GM21447 (cell line): Measurements from ENCODE around the gene ARHGDIA.
"Not testable (repeated sequence)": the region's sequence is repeated elsewhere in the genome, so short reads cannot be mapped to it uniquely, and the experiment has no call there.

Experiments used
- ATAC-seq: cut with Tn5 transposase; IDR thresholded peaks from one replicate; pipeline ENCODE4 v1.9.1; 2021; ENCODE audit not compliant: unreplicated experiment

Gene ARHGDIA

DNA sequence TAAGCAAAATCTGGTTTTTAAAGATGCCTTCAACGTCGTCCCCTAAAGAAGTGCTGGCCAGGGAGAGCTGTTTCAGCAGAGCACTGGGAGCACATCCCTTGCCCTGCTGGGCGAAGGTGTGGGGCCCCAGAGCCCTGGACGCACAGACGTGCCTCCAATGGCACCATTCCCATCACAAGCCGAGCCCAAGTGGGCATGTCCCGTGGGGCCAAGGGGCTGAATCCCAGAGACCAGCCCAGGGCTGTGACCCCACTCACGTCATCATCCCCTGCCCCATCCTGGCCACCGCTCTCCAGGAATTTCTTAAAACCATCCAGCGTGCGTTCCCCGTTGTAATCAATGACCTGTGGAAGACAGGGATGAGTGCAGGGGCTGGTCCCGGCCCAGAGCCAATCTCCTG lies 26.2 kb downstream of the ARHGDIA start:
- ATAC-seq, result no peak

DNA sequence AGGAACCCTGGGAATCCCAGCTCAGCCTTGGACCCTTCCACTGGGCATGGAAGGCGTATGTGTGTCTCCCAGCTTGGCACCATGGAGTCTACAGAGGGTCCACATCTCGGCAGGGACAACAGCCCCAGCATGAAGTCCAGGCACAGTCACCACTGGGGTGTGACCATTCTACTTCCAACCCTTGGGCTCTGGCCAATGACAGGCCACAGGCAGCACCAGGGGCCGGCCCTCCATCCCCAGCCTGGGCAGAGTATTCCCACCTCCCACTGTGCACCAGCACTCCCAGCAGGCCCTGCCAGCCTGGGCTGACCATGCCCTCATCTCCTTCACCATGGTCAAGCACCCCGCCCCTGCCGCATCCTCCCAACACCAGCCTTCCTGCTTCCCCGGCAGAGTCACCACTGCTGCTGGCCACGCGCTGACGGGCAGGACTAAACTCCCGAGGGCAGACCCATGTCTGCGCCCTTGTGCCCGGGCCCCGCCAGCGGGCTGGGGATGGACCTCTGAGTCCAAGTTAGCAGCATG lies 26.7 kb downstream of the ARHGDIA start:
- no peak for ATAC-seq

DNA sequence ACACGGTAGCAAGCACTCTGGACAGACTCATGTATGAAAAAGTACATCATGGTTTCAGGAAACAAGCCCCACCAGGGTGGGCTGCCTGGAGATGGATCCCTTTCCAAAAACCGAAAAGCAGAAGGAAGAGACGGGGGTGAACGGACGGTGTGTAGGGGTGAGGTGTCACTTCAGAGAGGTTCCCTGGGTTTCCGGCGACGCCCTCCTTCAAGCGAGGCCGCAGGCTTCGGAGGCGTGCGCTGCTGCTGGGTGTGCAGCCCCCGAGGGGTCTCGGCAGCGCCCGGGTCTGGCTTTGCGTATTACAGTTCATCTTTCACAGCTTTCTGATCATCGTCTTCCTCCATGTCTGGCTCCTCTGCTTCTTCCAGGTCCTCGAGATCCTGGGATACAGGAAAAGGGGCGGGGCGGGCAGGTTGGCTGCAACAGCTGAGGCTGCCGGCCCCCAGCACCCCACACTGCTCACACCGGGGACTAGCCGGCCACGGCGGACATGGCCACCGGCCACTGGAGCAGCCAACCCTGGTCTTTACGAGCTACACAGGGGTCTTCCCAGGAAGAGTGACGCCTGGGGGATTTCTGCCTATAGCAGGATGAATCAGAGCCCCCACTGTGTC lies 27.3 kb downstream of the ARHGDIA start:
- no peak for ATAC-seq

DNA sequence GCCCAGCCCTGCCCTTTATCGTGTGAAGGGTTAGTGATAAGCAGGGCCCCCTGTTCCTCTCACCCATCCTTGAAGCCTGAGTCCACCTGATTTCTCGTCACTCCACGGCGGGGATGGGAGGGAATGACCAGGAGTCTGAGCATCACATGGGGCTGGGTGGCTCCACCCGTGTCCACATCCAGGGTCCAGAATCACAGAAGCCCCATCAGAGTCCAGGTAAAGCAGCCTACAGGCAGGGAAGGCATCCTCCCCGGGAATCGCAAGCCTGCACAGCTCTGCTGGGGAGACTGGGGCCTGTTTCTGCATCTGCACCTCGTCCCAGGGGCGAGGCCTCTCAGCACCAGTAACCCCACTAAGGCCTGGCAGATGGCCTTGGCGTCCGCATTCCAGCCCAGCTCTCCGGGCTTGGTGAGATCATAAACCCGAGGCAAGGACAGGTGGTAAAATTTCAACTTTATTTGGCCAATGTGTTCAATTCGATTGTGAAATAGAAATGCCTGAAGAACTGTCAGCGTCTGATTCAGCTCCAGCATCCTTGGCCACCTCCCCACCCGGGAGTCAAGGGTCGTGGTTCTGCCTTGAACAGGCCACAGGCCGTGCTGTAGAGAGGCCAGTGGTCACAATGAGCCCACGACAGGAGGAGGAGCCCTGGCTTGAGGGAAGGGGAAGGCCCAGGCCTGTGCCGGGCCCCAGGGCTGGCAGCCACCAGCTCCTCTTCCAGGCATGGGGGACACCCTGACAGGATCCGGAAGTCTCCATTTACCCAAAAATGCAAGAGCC lies 28.2 kb downstream of the ARHGDIA start:
- no peak for ATAC-seq

DNA sequence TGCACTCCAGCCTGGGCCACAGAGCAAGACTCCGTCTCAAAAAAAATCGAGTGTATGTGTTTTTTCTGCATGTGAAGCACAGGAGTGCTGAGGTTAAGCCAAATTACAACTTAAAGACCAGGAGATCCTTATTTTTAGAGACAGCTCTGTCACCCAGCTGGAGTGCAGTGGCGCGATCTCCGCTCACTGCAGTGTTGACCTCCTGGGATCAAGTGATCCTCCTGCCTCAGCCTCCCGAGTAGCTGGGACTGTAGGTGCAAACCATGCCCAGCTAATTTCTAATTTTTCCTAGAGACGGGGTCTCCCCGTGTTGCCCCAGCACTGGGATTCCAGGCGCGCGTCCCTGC lies 28.8 kb downstream of the ARHGDIA start:
- ATAC-seq, result no peak

DNA sequence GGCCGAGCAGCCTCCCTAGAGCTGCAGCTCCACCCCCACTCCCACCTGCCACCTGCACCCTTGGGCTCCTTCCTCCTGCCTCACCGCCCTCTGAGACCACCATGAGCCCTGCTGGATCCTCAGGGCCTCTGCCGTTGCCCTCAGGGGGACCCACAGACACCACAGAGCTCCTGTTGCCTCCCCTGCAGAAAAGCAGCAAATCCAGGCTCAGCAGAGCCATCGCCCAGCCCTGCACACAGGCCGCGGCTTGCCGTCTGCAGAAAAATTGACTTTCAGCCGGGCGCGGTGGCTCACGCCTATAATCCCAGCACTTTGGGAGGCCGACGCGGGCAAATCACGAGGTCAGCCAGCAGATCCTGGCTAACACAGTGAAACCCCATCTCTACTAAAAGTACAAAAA lies 29.3 kb downstream of the ARHGDIA start:
- ATAC-seq, result no peak

DNA sequence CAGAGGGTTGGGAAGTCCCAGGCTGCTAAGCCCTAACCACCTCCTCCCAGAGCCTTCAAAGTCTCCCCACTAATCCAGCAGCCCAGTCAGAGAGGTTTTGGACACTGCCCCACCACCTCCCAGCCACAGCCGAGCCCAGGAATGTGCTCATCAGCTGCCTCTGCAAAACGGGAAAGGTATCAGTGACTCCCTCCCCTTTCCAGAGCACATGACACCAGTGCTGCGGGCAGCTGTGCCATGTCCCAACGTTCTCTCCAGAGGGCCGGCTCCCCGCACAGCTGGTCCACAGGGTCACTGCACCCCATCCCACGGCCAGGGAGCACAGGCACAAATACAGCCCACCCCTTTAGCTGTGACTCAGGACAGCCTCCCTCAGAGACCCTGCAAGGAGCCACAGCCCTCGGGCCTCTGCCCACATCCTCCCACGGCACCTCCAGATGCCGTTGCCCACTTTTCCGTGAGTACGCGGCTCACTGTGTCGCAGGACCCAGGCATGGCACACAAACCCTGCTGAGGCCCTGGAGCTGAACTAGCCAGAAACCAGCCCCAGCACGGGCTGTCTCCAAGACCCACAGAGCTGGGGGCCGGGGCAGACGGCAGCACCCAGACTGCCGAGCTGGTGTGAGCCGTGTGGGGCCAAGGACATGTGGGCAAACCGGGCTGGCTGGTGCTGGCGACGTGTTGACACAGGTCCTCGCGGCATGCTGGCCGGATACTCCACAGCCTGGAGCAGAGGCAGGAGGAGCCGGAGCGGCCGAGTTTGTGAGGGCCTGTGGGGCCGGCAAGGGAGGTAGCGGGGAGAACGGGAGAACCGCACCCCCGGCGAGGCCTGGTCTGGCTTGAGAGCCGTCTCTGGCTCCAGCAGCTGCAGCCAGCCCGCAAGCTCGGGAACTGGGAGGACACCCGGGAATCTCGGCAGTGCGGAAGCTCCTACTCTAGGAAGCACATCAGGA lies 30.0 kb downstream of the ARHGDIA start:
- no peak for ATAC-seq

DNA sequence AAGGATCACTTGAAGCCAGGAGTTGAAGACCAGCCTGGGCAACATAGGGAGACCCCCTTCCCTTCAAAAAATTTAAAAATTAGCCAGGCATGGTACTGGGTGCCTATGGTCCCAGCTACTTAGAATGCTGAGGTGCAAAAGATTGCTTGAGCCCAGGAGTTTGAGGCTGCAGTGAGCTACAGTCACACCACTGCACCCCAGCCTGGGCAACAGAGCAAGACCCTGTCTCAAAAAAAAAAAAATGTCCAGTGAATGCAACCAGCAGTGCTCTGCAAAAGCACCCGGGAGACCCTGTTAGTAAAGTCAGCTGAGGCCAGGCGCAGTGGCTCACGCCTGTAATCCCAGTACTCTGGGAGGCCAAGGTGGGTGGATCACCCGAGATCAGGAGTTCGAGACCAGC lies 31.1 kb downstream of the ARHGDIA start:
- ATAC-seq, result not testable (repeated sequence)

DNA sequence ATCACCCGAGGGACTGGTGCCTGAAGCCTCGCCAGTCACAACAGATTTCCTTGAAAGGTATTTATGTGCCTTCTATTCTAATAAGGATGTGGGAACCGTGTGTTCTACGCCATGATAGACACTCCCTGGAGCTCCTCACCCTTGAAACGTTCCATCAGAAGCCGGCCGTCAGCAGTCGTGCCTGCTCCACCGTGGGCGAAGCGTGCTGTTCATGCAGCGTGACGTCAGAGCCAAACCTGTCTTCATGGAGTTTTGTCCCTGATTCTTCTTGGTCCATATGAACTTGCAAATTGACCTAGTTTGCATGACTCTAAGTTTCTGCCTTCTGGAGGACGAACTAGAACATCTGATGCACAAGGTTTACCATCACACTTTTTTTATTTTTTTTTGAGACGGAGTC lies 31.8 kb downstream of the ARHGDIA start:
- no peak for ATAC-seq

DNA sequence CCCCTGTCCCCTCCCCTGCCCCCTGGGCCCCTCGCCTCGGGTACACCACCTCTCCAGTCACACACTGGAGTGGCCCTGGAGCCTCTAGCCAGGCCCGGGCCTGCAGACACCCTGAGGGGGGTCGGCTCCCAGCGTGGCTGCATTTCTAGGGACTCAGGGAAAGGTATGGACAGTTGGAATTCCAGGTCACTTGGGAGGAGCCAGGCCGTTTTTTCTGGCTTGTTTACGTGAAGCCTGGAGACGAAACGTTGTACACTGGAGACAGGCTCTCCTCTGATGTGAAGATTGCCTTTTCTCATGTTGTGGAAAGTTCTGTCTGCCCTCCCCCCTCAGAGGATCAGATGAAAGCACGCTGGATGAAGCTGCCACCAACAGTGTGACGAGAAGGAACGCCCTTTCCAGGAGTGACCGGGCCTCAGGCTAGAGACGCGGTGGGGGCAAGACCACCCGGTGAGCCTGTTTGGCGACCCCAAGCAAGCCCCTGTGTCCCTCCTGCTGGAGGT lies 32.3 kb downstream of the ARHGDIA start:
- no peak for ATAC-seq

DNA sequence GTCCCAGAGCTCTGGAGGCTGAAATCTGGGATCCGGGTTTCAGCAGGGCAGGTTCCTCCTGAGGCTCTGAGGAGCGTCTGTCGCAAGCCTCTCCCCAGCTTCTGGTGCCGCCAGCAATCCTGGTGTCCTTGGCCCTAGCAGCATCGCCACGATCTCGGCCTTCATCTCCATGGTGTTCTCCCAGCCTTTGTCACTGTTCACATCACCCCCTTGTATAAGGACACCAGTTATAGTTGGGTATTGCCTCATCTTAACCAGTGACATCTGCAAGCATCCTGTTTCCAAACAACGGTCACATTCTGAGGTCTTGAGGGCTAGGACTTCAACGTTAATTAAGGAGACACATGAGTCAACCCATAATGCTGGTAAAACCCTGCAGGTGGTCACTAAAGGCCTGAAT lies 33.5 kb downstream of the ARHGDIA start:
- no peak for ATAC-seq

DNA sequence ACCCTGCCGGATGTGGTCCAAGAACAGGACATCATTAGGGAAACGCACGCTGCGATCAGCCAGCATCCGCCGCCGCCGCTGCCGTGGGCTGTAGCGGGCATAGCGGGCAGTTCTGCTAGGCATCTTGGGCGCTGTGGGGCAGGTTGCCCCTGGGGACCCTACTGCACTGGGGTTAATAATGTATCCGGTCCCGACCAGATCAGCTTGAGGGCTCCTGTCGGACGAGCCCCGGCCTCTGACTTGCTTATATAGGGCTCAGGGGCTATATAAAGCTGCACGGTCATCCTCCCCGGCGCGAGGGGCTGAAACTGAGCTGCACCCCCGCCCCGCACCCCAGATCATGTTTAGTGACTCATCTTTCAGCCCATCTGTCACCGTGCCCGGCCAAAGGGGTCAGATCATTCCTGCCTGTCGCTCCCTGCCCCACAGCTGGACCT lies 36.3 kb downstream of the ARHGDIA start, which contains the start of gene PPP1R27:
Gene PPP1R27 (minus strand): TSS at position 220 of the 437 bp plus-strand sequence. CDS start 97 bp downstream, at position 123.
- no peak for ATAC-seq

DNA sequence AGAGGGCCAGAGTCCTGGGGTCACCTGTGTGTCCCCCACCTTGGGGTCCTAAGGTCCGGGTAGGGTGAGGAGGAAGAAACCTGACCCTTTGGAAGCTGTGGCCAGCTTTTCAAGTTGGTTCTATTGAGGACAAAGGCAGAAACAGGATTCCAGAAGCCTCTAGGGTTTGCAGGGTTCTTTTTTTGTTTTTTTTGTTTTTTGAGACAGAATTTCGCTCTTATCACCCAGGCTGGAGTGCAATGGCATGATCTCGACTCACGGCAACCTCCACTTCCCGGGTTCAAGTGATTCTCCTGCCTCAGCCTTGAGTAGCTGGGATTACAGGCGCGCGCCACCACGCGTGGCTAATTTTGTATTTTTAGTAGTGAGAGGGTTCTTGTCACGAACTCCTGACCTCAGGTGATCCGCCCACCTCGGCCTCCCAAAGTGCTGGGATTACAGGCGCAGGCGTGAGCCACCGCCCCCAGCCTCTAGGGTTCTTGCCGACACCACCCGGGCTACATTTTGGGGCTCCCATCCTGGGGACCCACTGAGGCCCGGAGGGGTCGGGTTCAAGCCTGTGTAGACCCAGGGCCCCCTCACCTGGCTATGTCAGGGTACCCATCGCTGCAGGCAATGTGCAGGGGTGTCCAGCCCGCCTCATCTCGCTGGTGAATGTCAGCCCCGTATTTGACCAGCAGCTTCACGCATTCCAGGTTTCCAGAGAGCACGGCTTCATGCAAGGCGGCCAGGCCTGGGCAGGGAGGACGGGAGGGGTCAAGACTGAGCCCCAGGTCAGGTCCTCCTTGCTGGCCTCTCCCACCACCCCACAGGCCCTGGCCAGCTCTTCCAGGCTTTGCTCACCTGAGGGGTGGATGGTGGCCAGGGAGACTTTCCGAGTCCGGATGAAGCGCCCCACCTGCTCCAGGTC lies 37.0 kb downstream of the ARHGDIA start:
- no peak for ATAC-seq

DNA sequence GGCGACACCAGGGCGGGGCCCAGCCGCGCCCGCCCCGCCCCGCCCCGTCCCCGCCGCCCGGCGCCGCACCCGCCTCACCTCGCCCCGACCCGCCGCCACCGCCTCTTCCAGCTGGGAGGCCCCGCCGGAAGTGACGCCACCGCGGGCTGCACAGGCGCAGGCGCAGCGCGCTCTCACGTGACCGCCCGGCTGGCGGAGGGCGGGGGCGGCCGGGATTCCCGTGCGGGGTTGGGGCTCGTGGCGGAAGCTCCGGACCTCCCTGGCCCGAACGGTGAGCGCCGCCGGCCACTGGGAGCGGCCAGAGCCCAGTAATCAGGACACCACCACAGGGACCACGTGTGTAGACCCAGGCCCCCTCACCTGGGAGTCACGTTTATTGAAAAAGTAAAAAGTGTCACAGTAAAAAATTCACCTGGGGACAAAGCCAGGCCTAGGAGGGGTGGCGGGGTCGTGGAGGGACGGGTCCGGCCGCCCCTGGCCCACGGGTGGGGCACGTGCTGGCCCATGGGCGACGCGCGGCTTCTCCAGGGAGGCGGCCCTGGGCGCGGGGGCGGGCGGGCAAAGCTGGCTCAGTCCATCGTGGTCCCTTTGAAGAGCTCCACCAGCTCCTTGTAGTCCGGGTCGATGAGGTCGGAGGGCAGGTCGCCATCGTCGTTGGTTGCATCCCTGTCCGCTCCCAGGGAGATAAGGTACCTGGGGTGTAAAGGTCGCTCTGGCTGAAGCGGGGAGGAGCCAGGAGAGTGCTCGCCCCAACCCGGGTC lies 37.8 kb downstream of the ARHGDIA start, which contains the start of gene MCRIP1:
Gene MCRIP1 (minus strand): TSS at position 132 of the 761 bp plus-strand sequence. CDS start 8,785 bp downstream, outside the sequence.
- peak; percentile 59 for ATAC-seq

DNA sequence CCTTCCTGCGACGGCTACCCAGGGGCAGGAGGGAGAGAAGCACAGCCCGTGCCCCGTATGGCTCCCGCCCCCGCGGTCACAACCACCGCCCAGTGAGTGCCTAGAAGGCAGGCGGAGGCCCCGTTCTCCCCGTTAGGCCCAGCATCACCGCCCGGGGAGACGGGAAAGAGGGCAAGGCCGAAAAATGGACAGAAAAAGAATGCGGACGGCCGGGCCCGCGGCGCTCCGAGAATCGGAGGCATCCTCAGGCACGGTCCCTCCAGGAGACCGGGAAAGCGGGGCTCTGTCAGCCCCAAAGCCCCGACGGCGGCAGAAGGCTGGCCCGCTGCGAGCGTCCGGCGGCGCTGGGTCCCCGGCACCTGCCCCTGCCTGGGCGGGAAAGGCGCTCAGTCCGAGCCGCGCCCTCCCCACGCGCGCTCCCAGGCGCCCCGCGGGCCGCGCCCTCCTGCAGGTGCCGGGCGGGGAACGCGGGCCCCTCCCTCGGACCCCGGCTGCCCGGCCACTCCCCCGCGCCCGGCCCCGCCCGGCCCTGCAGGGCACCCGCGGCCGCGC lies 38.5 kb downstream of the ARHGDIA start:
- peak; percentile 50 for ATAC-seq

DNA sequence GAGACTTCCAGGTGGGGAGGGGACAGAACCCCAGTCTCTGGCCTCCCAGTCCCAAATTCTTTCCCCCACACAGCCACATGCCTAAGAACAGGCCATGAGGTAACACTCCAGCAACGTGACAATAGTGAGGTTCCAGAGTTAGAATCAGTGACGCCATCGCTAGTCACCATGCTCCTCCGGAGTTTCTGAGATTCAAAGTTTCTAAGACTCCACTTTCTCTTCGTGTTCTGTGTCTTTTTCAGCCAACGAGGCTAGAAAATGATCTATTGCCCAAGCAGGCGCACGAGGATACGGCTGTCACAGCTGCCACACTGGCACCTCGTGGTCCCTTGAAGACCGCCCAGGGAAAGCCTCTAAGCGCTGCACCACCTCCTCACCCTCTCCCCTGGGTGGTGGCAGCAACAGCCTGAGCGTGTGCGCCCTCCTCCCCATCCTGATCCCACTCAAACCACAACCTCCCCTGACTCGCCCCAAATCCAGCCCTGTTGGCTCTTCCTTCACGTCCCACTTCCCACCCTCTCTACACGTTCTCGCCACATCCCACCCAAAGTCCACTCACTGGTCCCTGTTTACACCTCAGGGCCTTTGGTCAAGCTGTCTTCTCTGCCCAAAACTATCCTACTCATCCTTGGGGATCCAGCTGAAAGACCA lies 39.1 kb downstream of the ARHGDIA start:
- ATAC-seq, result peak; percentile 18

DNA sequence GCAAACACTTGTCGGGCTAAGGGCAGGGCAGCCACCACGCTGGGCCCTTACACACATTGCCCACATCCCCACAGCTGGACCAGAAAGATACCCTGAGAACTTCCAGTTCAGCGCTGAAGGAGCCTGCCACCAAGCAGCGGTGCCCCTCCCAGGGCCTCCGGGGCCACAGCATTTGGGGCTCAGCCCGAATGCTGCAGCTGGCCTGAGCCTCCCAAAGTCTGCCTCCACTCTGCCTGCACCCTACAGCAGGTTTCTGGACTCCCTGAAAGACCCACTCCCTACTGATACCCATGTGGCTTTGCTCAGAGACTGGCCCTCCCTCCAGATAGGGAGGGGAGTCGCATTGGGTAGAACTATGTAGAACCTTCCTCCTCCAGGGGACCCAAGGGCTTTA lies 39.6 kb downstream of the ARHGDIA start:
- no peak for ATAC-seq

DNA sequence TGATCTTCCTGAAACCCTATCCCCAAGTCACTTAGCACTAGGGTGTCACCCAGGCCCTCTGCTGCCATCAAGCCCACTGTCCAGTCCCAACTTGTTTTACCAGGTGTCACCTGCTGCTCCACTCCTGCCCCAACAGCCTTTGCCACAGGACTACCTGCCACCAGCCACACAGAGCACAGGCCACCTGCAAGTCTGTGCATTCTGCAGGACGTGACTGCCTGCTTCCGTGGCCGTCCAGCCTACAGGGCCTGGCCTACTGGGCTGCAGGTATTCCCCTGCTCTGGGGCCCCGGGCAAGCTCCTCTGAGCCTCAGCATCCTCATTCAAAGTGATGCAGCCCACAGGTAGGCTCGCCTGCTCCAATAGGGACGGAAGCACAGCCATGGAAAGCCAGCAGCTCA lies 41.3 kb downstream of the ARHGDIA start:
- ATAC-seq, result no peak
